ENCODE results near the gene PLXNA4.

- TF ChIP-seq EZH2phosphoT487 (IDR thresholded peaks at IDR 0.05; ENCODE audit: borderline replicate concordance) (no peak), EGR1 (IDR thresholded peaks at IDR 0.05; ENCODE audit: low read depth) (no peak), CTCF (IDR thresholded peaks at IDR 0.05 in 2 of 3, conservative IDR thresholded peaks at IDR 0.05 in 1 of 3; ENCODE audit: borderline replicate concordance in 1 of 3, insufficient read depth in 1 of 3, low read depth in 2 of 3, low read length in 2 of 3) (no peak), TCF7L2 (IDR thresholded peaks at IDR 0.05; ENCODE audit: borderline replicate concordance, extremely low read depth, insufficient read depth, insufficient read length) (no peak), FOSL1 (IDR thresholded peaks at IDR 0.05; ENCODE audit: low read depth) (no peak), POLR2A (IDR thresholded peaks at IDR 0.05; ENCODE audit: borderline replicate concordance, extremely low read depth, insufficient read depth, insufficient read length) (no peak), REST (IDR thresholded peaks at IDR 0.05; ENCODE audit: low read depth) (no peak), EZH2 (IDR thresholded peaks at IDR 0.05) (no peak)
Observed at GRCh38 chr7:132453826-132454225, 122.4 kb downstream of the PLXNA4 start.
